Nephron progenitor cell (in vitro differentiated cells): ENCODE results near the gene FPR3.

Experiments
- DNase-seq: peaks from one replicate; pipeline ENCODE4 v3.0.0; 2021
- H3K27ac Mint-ChIP-seq: 2 replicates; pipeline ENCODE4 v1.8.0; 2021; ENCODE audit warnings: mild to moderate bottlenecking, moderate library complexity, mixed read lengths
- H3K27me3 Mint-ChIP-seq: 2 replicates; pipeline ENCODE4 v1.8.0; 2021; ENCODE audit warnings: mild to moderate bottlenecking, low read depth, mixed read lengths; ENCODE audit not compliant: poor library complexity
- H3K36me3 Mint-ChIP-seq: 2 replicates; pipeline ENCODE4 v1.8.0; 2021; ENCODE audit warnings: low read depth, mixed read lengths
- H3K4me1 Mint-ChIP-seq: 2 replicates; pipeline ENCODE4 v1.8.0; 2021; ENCODE audit warnings: mixed read lengths
- H3K4me3 Mint-ChIP-seq: 2 replicates; pipeline ENCODE4 v1.8.0; 2021; ENCODE audit warnings: mild to moderate bottlenecking, moderate library complexity, mixed read lengths
- H3K9me3 Mint-ChIP-seq: 2 replicates; pipeline ENCODE4 v1.8.0; 2021; ENCODE audit warnings: mild to moderate bottlenecking, moderate library complexity, mixed read lengths
- TF ChIP-seq, protein P1 (sequence below): fragments of 200-600 bp; sonication (generic); IDR thresholded peaks from 2 replicates; pipeline ENCODE4 v1.5.0; 2021; ENCODE audit warnings: antibody characterized with exemption

Gene FPR3

DNA sequence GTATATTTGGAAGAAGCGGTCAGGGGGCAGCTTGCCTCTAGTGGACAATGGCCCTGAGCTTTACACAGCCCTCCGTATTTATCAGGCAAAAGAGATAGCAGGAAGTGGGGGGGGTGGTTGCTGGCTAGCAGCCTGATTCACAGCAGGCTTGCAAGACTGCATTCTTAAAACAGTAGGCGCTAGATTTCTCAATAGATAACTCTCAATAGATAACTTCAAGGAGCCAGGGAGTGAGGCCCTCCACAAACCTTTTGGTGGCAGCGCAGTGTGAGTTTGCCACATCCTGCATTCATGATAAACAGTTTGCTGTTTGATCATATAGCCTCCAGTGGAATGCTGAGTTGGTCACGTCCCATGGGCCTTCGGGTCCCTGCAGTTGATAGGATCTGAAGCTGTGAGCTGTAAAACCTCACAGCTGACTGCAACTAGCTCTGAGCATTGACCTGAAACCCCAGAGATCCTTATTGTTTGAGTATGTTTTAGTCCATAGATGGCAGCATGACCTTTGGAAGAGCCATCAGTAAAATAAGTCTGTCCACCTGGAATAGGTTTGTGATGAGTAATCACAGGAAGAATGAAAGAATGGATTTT is 12.2 kb downstream of the FPR3 start:
- Mint-ChIP-seq H3K36me3 (no peaks in the 10 kb centered on the region), H3K27ac (no peak overlapping the region), H3K4me1 (no peaks in the 10 kb centered on the region), H3K27me3 (no peaks in the 10 kb centered on the region), H3K9me3 (peaks cover 71% of the 10 kb centered on the region), H3K4me3 (no peak overlapping the region)
- TF ChIP-seq, protein P1, sequence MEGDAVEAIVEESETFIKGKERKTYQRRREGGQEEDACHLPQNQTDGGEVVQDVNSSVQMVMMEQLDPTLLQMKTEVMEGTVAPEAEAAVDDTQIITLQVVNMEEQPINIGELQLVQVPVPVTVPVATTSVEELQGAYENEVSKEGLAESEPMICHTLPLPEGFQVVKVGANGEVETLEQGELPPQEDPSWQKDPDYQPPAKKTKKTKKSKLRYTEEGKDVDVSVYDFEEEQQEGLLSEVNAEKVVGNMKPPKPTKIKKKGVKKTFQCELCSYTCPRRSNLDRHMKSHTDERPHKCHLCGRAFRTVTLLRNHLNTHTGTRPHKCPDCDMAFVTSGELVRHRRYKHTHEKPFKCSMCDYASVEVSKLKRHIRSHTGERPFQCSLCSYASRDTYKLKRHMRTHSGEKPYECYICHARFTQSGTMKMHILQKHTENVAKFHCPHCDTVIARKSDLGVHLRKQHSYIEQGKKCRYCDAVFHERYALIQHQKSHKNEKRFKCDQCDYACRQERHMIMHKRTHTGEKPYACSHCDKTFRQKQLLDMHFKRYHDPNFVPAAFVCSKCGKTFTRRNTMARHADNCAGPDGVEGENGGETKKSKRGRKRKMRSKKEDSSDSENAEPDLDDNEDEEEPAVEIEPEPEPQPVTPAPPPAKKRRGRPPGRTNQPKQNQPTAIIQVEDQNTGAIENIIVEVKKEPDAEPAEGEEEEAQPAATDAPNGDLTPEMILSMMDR: no peak
- DNase-seq: no peak

DNA sequence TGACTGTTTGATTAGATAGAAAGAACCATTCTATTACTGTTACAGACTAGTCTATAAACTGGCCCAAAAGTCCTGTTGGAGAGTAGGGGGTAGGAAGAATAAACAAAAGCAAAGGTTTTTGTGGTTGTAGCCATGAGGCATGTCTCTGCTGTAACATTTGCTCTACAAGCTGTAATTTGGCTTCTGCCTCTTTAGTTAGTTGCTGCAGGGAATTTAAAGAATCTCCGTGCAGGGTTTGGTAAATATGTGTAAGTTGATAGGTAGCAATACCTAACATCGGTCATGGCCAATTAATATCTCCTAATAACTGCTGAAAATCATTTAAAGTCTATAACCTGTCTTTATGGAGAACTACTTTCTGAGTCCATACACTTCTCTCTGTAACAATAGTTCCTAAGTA is 13.0 kb downstream of the FPR3 start:
- peaks cover 71% of the 10 kb centered on the region for H3K9me3 Mint-ChIP-seq
- no peak overlapping the region for H3K27ac Mint-ChIP-seq
- no peak for DNase-seq
- TF ChIP-seq, protein P1: no peak
- no peaks in the 10 kb centered on the region for H3K4me1 Mint-ChIP-seq
- H3K27me3 Mint-ChIP-seq: no peaks in the 10 kb centered on the region
- H3K4me3 Mint-ChIP-seq: no peak overlapping the region
- H3K36me3 Mint-ChIP-seq: no peaks in the 10 kb centered on the region

DNA sequence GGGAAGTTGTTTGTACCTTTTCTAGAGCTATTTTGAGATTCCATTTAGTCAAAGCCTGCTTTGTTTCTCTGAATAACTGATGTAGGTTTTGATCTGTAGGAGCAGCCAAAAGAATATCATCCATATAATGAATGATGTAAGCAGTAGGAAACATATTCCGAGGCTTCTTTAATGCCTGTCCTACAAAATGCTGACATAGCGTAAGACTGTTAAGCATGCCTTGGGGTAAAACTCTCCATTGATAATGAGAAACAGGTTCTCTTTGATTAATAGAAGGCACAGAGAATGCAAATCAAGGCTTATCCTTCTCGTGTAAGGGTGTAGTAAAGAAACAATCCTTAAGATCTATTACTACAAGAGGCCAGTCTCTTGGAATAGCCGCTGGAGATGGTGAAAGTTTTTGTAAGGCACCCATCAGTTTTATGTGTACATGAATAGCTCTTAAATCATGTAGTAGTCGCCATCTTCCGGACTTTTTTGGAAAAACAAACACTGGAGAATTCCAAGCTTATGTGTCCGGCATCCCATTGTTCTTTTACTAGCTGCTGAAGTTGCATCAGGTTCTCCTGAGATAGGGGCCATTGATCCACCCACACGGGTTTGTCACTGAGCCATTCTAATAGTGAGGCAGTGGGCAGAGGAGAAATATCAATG is 13.5 kb downstream of the FPR3 start:
- Mint-ChIP-seq H3K27ac (no peak overlapping the region), H3K4me3 (no peak overlapping the region), H3K36me3 (no peaks in the 10 kb centered on the region), H3K9me3 (peaks cover 67% of the 10 kb centered on the region), H3K4me1 (no peaks in the 10 kb centered on the region), H3K27me3 (no peaks in the 10 kb centered on the region)
- TF ChIP-seq, protein P1: no peak
- no peak for DNase-seq

DNA sequence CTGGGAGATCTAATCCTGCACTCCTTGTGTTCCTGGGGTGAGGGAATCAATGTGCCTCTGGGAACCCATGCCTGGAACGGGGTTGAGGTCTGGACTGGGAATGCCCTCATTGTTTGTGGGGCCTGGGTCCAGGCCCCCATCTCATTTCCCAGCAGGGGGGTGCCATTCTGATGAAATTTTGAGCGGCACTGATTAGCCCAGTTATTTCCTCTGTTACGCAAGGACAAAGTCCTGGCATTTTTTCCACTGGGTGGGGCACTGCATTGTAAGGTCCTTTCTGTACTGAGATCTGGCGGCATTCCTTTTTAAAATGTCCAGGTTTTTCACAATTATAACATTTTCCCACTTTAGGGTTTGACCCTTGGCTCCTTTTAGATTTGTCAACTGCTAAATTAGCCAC is 14.8 kb downstream of the FPR3 start:
- H3K4me1 Mint-ChIP-seq: no peaks in the 10 kb centered on the region
- TF ChIP-seq, protein P1: no peak
- H3K9me3 Mint-ChIP-seq: peaks cover 68% of the 10 kb centered on the region
- DNase-seq: no peak
- H3K27ac Mint-ChIP-seq: no peak overlapping the region
- H3K27me3 Mint-ChIP-seq: no peaks in the 10 kb centered on the region
- H3K36me3 Mint-ChIP-seq: no peaks in the 10 kb centered on the region
- H3K4me3 Mint-ChIP-seq: no peak overlapping the region

DNA sequence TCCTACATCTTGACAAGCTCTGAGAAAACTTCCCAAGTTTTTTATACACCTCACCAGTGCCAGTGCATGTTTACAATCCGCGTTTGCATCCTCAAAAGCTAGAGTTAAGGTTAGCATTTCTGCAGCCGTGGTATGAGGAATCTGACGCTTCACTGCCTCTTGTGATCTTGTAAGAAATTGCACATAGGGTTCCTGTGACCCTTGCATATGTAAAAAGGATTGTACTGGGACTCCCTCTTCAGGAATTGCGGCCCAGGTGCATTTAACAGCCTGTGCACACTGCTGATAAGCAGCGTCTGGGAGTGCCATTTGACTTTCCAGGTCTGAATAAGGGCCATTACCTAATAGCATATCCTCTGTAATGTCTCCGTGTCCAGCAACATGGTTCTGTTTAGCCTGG is 15.3 kb downstream of the FPR3 start:
- TF ChIP-seq, protein P1: no peak
- Mint-ChIP-seq H3K4me3 (no peak overlapping the region), H3K9me3 (peaks cover 69% of the 10 kb centered on the region), H3K27ac (no peak overlapping the region), H3K36me3 (no peaks in the 10 kb centered on the region), H3K4me1 (no peaks in the 10 kb centered on the region), H3K27me3 (no peaks in the 10 kb centered on the region)
- no peak for DNase-seq

DNA sequence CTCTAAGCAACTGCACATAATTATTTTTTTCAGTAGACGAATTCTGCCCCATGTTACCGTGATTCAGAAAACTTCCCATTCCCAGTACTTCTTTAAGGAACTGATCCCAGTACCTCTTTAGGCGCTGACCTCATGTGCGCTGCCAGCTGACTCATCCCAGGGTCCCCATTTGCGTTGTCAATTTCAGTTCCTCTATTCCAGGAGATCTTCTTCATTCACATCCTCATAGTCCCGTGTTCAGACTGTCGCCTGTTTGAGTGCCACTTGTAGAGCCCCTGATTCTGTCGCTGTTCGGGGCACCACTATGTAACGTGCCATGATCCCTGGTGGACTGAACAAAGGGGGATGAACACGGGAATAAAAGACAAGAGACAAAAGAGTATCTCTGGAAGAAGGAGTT is 16.4 kb downstream of the FPR3 start:
- DNase-seq: no peak
- TF ChIP-seq, protein P1: no peak
- Mint-ChIP-seq H3K4me3 (no peak overlapping the region), H3K27ac (peak overlapping the region; percentile 24), H3K27me3 (no peaks in the 10 kb centered on the region), H3K9me3 (peaks cover 76% of the 10 kb centered on the region), H3K36me3 (no peaks in the 10 kb centered on the region), H3K4me1 (no peaks in the 10 kb centered on the region)
